H9 (cell line): Measurements from ENCODE around the gene ELAC1. TPM values are rescaled to one million over a fixed set of nuclear protein-coding genes. Genes with fewer than 3 reads are reported as not detected.

Experiments
- DNase-seq: peaks from one replicate; pipeline ENCODE4 v3.0.0-alpha.2; 2017
- H2AFZ ChIP-seq: one replicate; pipeline ENCODE4 v1.6.1; 2013; ENCODE audit warnings: mild to moderate bottlenecking, low read length, control low read depth, moderate library complexity
- H2AK5ac ChIP-seq: 2 replicates; pipeline ENCODE4 v1.6.1; 2013; ENCODE audit warnings: low read length, control low read depth, mixed read lengths; ENCODE audit not compliant: insufficient read length
- H2BK120ac ChIP-seq: one replicate; pipeline ENCODE4 v1.6.1; 2013; ENCODE audit warnings: low read depth, mild to moderate bottlenecking, low read length, control low read depth, inconsistent platforms; ENCODE audit not compliant: poor library complexity, severe bottlenecking
- H2BK12ac ChIP-seq: 2 replicates; pipeline ENCODE4 v1.6.1; 2013; ENCODE audit warnings: low read length, control low read depth, mixed read lengths, low read depth; ENCODE audit not compliant: insufficient read length
- H2BK15ac ChIP-seq: 2 replicates; pipeline ENCODE4 v1.6.1; 2013; ENCODE audit warnings: low read depth, low read length, control low read depth
- H2BK20ac ChIP-seq: one replicate; pipeline ENCODE4 v1.6.1; 2013; ENCODE audit warnings: low read depth, mild to moderate bottlenecking, low read length, control low read depth, inconsistent platforms; ENCODE audit not compliant: poor library complexity, severe bottlenecking
- H2BK5ac ChIP-seq: 2 replicates; pipeline ENCODE4 v1.6.1; 2013; ENCODE audit warnings: low read length, control low read depth, mixed read lengths; ENCODE audit not compliant: insufficient read length
- H3K14ac ChIP-seq: 2 replicates; pipeline ENCODE4 v1.6.1; 2013; ENCODE audit warnings: low read length, control low read depth; ENCODE audit not compliant: insufficient read depth
- H3K18ac ChIP-seq: 2 replicates; pipeline ENCODE4 v1.6.1; 2013; ENCODE audit warnings: low read depth, mild to moderate bottlenecking, mixed read lengths, low read length, control low read depth; ENCODE audit not compliant: insufficient read length
- H3K23ac ChIP-seq: 2 replicates; pipeline ENCODE4 v1.6.1; 2013; ENCODE audit warnings: low read length, control low read depth, mixed read lengths, low read depth; ENCODE audit not compliant: insufficient read length
- H3K23me2 ChIP-seq: 2 replicates; pipeline ENCODE4 v1.6.1; 2013; ENCODE audit warnings: low read depth, mild to moderate bottlenecking, mixed read lengths, low read length, control low read depth; ENCODE audit not compliant: insufficient read length, poor library complexity, severe bottlenecking
- H3K27ac ChIP-seq: 2 replicates; pipeline ENCODE4 v1.5.1; 2013; ENCODE audit warnings: low read length, control low read depth, mixed read lengths, low read depth; ENCODE audit not compliant: insufficient read length
- H3K27me3 ChIP-seq: 2 replicates; pipeline ENCODE4 v1.6.1; 2013; ENCODE audit warnings: low read length, control low read depth, inconsistent platforms; ENCODE audit not compliant: insufficient read depth
- H3K4ac ChIP-seq: 2 replicates; pipeline ENCODE4 v1.6.1; 2013; ENCODE audit warnings: low read depth, mild to moderate bottlenecking, control low read depth, inconsistent platforms, low read length, moderate library complexity
- H3K4me1 ChIP-seq: 2 replicates; pipeline ENCODE4 v1.6.1; 2013; ENCODE audit warnings: low read length, control low read depth, inconsistent platforms; ENCODE audit not compliant: insufficient read depth
- H3K4me2 ChIP-seq: 2 replicates; pipeline ENCODE4 v1.6.1; 2013; ENCODE audit warnings: low read length, control low read depth, mixed read lengths; ENCODE audit not compliant: insufficient read length, insufficient read depth
- H3K56ac ChIP-seq: 2 replicates; pipeline ENCODE4 v1.6.1; 2013; ENCODE audit warnings: low read depth, mild to moderate bottlenecking, mixed read lengths, low read length, control low read depth; ENCODE audit not compliant: insufficient read length
- H3K79me1 ChIP-seq: 2 replicates; pipeline ENCODE4 v1.6.1; 2013; ENCODE audit warnings: low read depth, mild to moderate bottlenecking, moderate library complexity, low read length, control low read depth, inconsistent platforms; ENCODE audit not compliant: insufficient read depth, poor library complexity, severe bottlenecking
- H3K79me2 ChIP-seq: 2 replicates; pipeline ENCODE4 v1.6.1; 2013; ENCODE audit warnings: low read length, control low read depth, inconsistent platforms; ENCODE audit not compliant: insufficient read depth
- H3K9ac ChIP-seq: 2 replicates; pipeline ENCODE4 v1.6.1; 2013; ENCODE audit warnings: low read length, control low read depth, mixed read lengths; ENCODE audit not compliant: insufficient read length; ENCODE audit errors: extremely low read depth
- H3K9me3 ChIP-seq: one replicate; pipeline ENCODE4 v1.6.1; 2013; ENCODE audit warnings: low read depth, low read length, inconsistent platforms; ENCODE audit not compliant: control insufficient read depth
- H3T11ph ChIP-seq: one replicate; pipeline ENCODE4 v1.6.1; 2013; ENCODE audit warnings: mild to moderate bottlenecking, low read length, control low read depth, inconsistent platforms
- H4K20me1 ChIP-seq: one replicate; pipeline ENCODE4 v1.6.1; 2013; ENCODE audit not compliant: control insufficient read depth, insufficient read length, insufficient read depth
- H4K5ac ChIP-seq: 2 replicates; pipeline ENCODE4 v1.6.1; 2013; ENCODE audit warnings: low read depth, mild to moderate bottlenecking, mixed read lengths, low read length, control low read depth; ENCODE audit not compliant: insufficient read length
- H4K8ac ChIP-seq: replicated peaks from 2 replicates; pipeline ENCODE4 v1.6.1; 2013; ENCODE audit warnings: low read length, control low read depth, mixed read lengths, low read depth; ENCODE audit not compliant: insufficient read length
- H4K91ac ChIP-seq: 2 replicates; pipeline ENCODE4 v1.6.1; 2013; ENCODE audit warnings: low read depth, mild to moderate bottlenecking, moderate library complexity, mixed read lengths, low read length, control low read depth; ENCODE audit not compliant: insufficient read length
- H3K27ac Mint-ChIP-seq, 3 experiments: 2 replicates in 2 of 3; 3 replicates in 1 of 3; pipeline ENCODE4 v1.8.0; 2020 to 2021; ENCODE audit warnings: mixed read lengths in 3 of 3, mild to moderate bottlenecking in 1 of 3, moderate library complexity in 1 of 3
- H3K27me3 Mint-ChIP-seq: 2 replicates; pipeline ENCODE4 v1.8.0; 2021; ENCODE audit warnings: low read depth, mild to moderate bottlenecking, moderate library complexity, mixed read lengths
- H3K36me3 Mint-ChIP-seq, 3 experiments: 2 replicates in 2 of 3; 3 replicates in 1 of 3; pipeline ENCODE4 v1.8.0; 2020 to 2021; ENCODE audit warnings: low read depth in 3 of 3, mixed read lengths in 3 of 3; ENCODE audit not compliant: insufficient read depth in 1 of 3
- H3K4me1 Mint-ChIP-seq, 2 experiments: 2 replicates each; pipeline ENCODE4 v1.8.0; 2020; ENCODE audit warnings: mixed read lengths in 2 of 2
- H3K4me3 Mint-ChIP-seq, 2 experiments: 2 replicates in 1 of 2; 3 replicates in 1 of 2; pipeline ENCODE4 v1.8.0; 2020 to 2021; ENCODE audit warnings: mild to moderate bottlenecking in 2 of 2, mixed read lengths in 2 of 2, moderate library complexity in 1 of 2
- H3K9me3 Mint-ChIP-seq, 2 experiments: 2 replicates in 1 of 2; 3 replicates in 1 of 2; pipeline ENCODE4 v1.8.0; 2020; ENCODE audit warnings: mild to moderate bottlenecking in 2 of 2, mixed read lengths in 2 of 2, moderate library complexity in 1 of 2
- WGBS: extraction: QIAGEN DNeasy Blood & Tissue Kit; methylation state at CpG from one replicate; pipeline ENCODE4 v1.1.7; 2013; ENCODE audit warnings: missing lambda C conversion rate, low lambda C conversion rate, mixed read lengths; ENCODE audit not compliant: insufficient read length; ENCODE audit errors: extremely low coverage; 5-methylcytosine and 5-hydroxymethylcytosine counted together
- total RNA-seq: library from RNA; stranded (reverse); gene quantifications from 2 replicates; pipeline ENCODE4 v1.2.1, GENCODE V29; 2021
- TF ChIP-seq, protein P1 (sequence below): fragments of 200-600 bp; sonication (generic); conservative IDR thresholded peaks from 3 replicates; pipeline ENCODE4 v1.8.0; 2021; ENCODE audit warnings: antibody characterized with exemption, mild to moderate bottlenecking

The ELAC1 gene
- total RNA-seq, 1 experiment from 2014 or later, result 5.7 TPM

DNA sequence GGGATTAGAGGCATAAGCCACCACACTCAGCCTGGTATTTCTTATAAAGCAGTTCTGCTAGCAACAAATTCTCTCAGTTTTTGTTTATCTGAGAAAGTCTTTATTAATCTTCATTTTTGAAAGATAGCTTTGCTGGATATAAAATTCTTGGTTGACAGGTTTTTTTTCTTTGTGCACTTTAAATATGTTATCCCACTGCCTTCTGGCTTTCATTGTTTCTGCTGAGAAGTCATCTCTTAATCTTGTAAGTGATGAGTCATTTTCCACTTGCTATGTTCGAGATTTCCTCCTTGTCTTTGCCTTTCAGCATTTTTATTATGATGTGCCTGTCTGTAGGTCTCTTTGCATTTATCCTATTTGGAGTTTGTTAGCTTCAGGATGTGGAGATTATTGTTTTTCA, 5.9 kb upstream of the ELAC1 start:
- Histone ChIP-seq H2BK5ac (no peak overlapping the region), H3K9ac (no peak overlapping the region), H3K9me3 (peaks cover 10% of the 10 kb centered on the region), H2AK5ac (no peak overlapping the region), H3T11ph (no peak overlapping the region), H4K20me1 (no peaks in the 10 kb centered on the region), H2BK15ac (no peak overlapping the region), H3K27me3 (no peaks in the 10 kb centered on the region), H3K4me1 (no peaks in the 10 kb centered on the region), H3K14ac (no peak overlapping the region), H3K4me2 (no peak overlapping the region), H3K4ac (no peak overlapping the region), H3K23me2 (no peaks in the 10 kb centered on the region), H2BK20ac (no peak overlapping the region), H3K18ac (no peak overlapping the region), H2AFZ (no peak overlapping the region), H4K91ac (no peak overlapping the region), H4K5ac (no peak overlapping the region), H3K79me2 (no peaks in the 10 kb centered on the region), H2BK120ac (no peak overlapping the region), H2BK12ac (no peak overlapping the region), H4K8ac (no peak overlapping the region), H3K27ac (no peak overlapping the region), H3K56ac (no peak overlapping the region), H3K79me1 (no peaks in the 10 kb centered on the region), H3K23ac (no peak overlapping the region)
- Mint-ChIP-seq H3K4me3 (no peak overlapping the region), H3K27ac (no peak overlapping the region), H3K27me3 (no peaks in the 10 kb centered on the region; the same call in 1 of the 2 replicates), H3K4me1 (no peaks in the 10 kb centered on the region), H3K9me3 (peaks cover 46% of the 10 kb centered on the region in 2 experiments), H3K36me3 (peaks cover 16 to 38% (median 28%) of the 10 kb centered on the region in 3 experiments)
- no CpG with 5 or more reads among the region's 1 CpG for WGBS
- TF ChIP-seq, protein P1, sequence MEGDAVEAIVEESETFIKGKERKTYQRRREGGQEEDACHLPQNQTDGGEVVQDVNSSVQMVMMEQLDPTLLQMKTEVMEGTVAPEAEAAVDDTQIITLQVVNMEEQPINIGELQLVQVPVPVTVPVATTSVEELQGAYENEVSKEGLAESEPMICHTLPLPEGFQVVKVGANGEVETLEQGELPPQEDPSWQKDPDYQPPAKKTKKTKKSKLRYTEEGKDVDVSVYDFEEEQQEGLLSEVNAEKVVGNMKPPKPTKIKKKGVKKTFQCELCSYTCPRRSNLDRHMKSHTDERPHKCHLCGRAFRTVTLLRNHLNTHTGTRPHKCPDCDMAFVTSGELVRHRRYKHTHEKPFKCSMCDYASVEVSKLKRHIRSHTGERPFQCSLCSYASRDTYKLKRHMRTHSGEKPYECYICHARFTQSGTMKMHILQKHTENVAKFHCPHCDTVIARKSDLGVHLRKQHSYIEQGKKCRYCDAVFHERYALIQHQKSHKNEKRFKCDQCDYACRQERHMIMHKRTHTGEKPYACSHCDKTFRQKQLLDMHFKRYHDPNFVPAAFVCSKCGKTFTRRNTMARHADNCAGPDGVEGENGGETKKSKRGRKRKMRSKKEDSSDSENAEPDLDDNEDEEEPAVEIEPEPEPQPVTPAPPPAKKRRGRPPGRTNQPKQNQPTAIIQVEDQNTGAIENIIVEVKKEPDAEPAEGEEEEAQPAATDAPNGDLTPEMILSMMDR, result no peak
- no peak for DNase-seq
